Measurements from ENCODE around the gene KIF4A. TPM values are rescaled to one million over a fixed set of nuclear protein-coding genes. Genes with fewer than 3 reads are reported as not detected.
"Not testable (repeated sequence)": the region's sequence is repeated elsewhere in the genome, so short reads cannot be mapped to it uniquely, and the experiment has no call there.

Gene KIF4A
- total RNA-seq, 4 donors from 2014 or later, result 0.39 to 1.8 (median 0.99) TPM

GRCh38 chrX:70301716-70302115 lies 11.8 kb downstream of the KIF4A start:
- DNase-seq (ENCODE audit: low spot score in 2 of 2), result no peak
- H3K4me3 ChIP-seq (ENCODE audit: low read depth, poor library complexity, severe bottlenecking), result no peak overlapping the region
- 45 to 58% methylated on average over 3 of the region's 3 CpGs for WGBS, 2 donors
- no peak for TF ChIP-seq POLR2A (IDR thresholded peaks at IDR 0.05)
- no peak for TF ChIP-seq CTCF (IDR thresholded peaks at IDR 0.05)
- intact Hi-C loops (cut with DNase I; ENCODE audit: low total_unique reads), result no loop called here

GRCh38 chrX:70313503-70313902 lies 23.6 kb downstream of the KIF4A start:
- TF ChIP-seq POLR2A (IDR thresholded peaks at IDR 0.05), result no peak
- TF ChIP-seq CTCF (IDR thresholded peaks at IDR 0.05), result no peak
- H3K4me3 ChIP-seq (ENCODE audit: low read depth, poor library complexity, severe bottlenecking), result no peak overlapping the region
- 78 to 96% methylated on average over 1 of the region's 1 CpG for WGBS, 2 donors
- intact Hi-C loops (cut with DNase I; ENCODE audit: low total_unique reads), result no loop called here
- no peak for DNase-seq (ENCODE audit: low spot score in 2 of 2)

- TF ChIP-seq POLR2A (IDR thresholded peaks at IDR 0.05) (no peak), CTCF (IDR thresholded peaks at IDR 0.05) (no peak)
- no peak overlapping the region for H3K4me3 ChIP-seq (ENCODE audit: low read depth, poor library complexity, severe bottlenecking)
- intact Hi-C loops (cut with DNase I; ENCODE audit: low total_unique reads), result no loop called here
- DNase-seq (ENCODE audit: low spot score in 2 of 2), result no peak
- 93 to 96% methylated on average over 4 of the region's 4 CpGs for WGBS, 2 donors
Observed at GRCh38 chrX:70322784-70323183, 32.9 kb downstream of the KIF4A start.

GRCh38 chrX:70323628-70324027 lies 33.7 kb downstream of the KIF4A start:
- DNase-seq (ENCODE audit: low spot score in 2 of 2); intact Hi-C loops (cut with DNase I; ENCODE audit: low total_unique reads); H3K4me3 ChIP-seq (ENCODE audit: low read depth, poor library complexity, severe bottlenecking): not testable (repeated sequence)
- WGBS, 2 donors, result 94 to 95% methylated on average over 6 of the region's 6 CpGs

GRCh38 chrX:70324326-70324725 lies 34.4 kb downstream of the KIF4A start:
- DNase-seq (ENCODE audit: low spot score in 2 of 2), result no peak
- intact Hi-C loops (cut with DNase I; ENCODE audit: low total_unique reads), result no loop called here
- WGBS, 2 donors, result 86 to 91% methylated on average over 2 of the region's 2 CpGs
- no peak overlapping the region for H3K4me3 ChIP-seq (ENCODE audit: low read depth, poor library complexity, severe bottlenecking)
- no peak for TF ChIP-seq POLR2A (IDR thresholded peaks at IDR 0.05)
- no peak for TF ChIP-seq CTCF (IDR thresholded peaks at IDR 0.05)

- TF ChIP-seq CTCF (IDR thresholded peaks at IDR 0.05) (no peak), POLR2A (IDR thresholded peaks at IDR 0.05) (no peak)
- 67 to 93% methylated on average over 1 of the region's 1 CpG for WGBS, 2 donors
- H3K4me3 ChIP-seq (ENCODE audit: low read depth, poor library complexity, severe bottlenecking), result no peak overlapping the region
- intact Hi-C loops (cut with DNase I; ENCODE audit: low total_unique reads), result no loop called here
- no peak for DNase-seq (ENCODE audit: low spot score in 2 of 2)
Observed at GRCh38 chrX:70331161-70331560, 41.3 kb downstream of the KIF4A start.
